Naive B cell (primary cell): ENCODE data around the gene AATF. TPM values are rescaled to one million over a fixed set of nuclear protein-coding genes. Genes with fewer than 3 reads are reported as not detected.
A peak's percentile ranks its signal among the peaks of the same experiment; 100 is the strongest.

Experiments
- ATAC-seq, 2 donors: fragments of 150-1000 bp; cut with Tn5 transposase; 2 replicates each; pipeline ENCODE4 v1.10.0; 2021; ENCODE audit warnings: low read depth in 2 of 2, mild to moderate bottlenecking in 2 of 2, moderate library complexity in 2 of 2
- DNase-seq: peaks from one replicate; pipeline ENCODE4 v3.0.0; 2022
- H3K27ac Mint-ChIP-seq, 6 donors: one replicate each; pipeline ENCODE4 v1.8.0; 2020 to 2022; ENCODE audit warnings: mild to moderate bottlenecking in 6 of 6, mixed read lengths in 6 of 6, moderate library complexity in 5 of 6, inconsistent platforms in 2 of 6
- H3K27me3 Mint-ChIP-seq, 3 donors: one replicate each; pipeline ENCODE4 v1.8.0; 2021 to 2022; ENCODE audit warnings: mixed read lengths in 3 of 3, mild to moderate bottlenecking in 1 of 3
- H3K36me3 Mint-ChIP-seq, 2 donors: one replicate each; pipeline ENCODE4 v1.8.0; 2020 to 2022; ENCODE audit warnings: mixed read lengths in 2 of 2, inconsistent platforms in 1 of 2, mild to moderate bottlenecking in 1 of 2
- H3K4me1 Mint-ChIP-seq, 3 donors: one replicate each; pipeline ENCODE4 v1.8.0; 2020 to 2022; ENCODE audit warnings: mixed read lengths in 3 of 3, inconsistent platforms in 1 of 3, mild to moderate bottlenecking in 1 of 3, moderate library complexity in 1 of 3
- H3K4me3 Mint-ChIP-seq, 8 donors: one replicate each; pipeline ENCODE4 v1.8.0; 2020 to 2022; ENCODE audit warnings: mild to moderate bottlenecking in 8 of 8, mixed read lengths in 8 of 8, moderate library complexity in 8 of 8, inconsistent platforms in 2 of 8
- H3K9me3 Mint-ChIP-seq, 7 donors: one replicate each; pipeline ENCODE4 v1.8.0; 2020 to 2022; ENCODE audit warnings: mixed read lengths in 7 of 7, mild to moderate bottlenecking in 5 of 7, inconsistent platforms in 2 of 7, moderate library complexity in 1 of 7
- polyA plus RNA-seq, 6 donors: library from polyadenylated mRNA; unstranded; fragments of 300-500 nt; fragmentation: Illumina TruSeq; gene quantifications; one replicate each; pipeline ENCODE4 v1.2.3, GENCODE V29; 2021; ENCODE audit warnings: low read depth in 6 of 6

AATF gene, protein sequence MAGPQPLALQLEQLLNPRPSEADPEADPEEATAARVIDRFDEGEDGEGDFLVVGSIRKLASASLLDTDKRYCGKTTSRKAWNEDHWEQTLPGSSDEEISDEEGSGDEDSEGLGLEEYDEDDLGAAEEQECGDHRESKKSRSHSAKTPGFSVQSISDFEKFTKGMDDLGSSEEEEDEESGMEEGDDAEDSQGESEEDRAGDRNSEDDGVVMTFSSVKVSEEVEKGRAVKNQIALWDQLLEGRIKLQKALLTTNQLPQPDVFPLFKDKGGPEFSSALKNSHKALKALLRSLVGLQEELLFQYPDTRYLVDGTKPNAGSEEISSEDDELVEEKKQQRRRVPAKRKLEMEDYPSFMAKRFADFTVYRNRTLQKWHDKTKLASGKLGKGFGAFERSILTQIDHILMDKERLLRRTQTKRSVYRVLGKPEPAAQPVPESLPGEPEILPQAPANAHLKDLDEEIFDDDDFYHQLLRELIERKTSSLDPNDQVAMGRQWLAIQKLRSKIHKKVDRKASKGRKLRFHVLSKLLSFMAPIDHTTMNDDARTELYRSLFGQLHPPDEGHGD
- 10 to 100 TPM; 63.8 to 96.7 (median 73.2) TPM for polyA plus RNA-seq

DNA sequence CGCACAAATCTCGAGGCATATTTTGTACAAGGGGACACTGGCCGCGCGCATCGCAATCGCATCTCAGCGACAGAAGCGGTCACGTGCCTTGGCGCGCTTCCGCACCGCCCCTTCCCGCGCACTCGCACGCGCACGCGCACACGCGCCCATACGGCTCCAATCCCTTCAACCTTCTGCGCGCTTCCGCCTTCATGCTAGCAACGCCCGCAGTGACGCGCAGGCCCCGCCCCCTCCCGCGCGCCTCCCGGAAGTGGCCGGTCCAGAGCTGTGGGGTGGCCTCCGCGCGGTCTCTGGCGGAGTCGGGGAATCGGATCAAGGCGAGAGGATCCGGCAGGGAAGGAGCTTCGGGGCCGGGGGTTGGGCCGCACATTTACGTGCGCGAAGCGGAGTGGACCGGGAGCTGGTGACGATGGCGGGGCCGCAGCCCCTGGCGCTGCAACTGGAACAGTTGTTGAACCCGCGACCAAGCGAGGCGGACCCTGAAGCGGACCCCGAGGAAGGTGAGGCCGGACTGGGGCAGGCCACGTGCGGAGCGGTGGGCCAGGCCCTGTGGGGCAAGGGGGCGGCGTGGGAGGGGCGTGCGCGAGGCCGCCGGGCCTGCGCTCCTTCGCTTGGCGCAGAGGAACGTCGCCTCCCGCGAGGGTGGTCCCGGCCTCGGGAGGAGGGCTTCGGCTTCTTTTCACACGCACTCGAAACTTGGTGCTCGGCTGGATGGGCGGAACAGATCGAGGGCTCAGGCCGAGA, at the start of gene AATF:
Gene AATF, plus strand, starts transcription at position 238 of the 744 bp plus-strand sequence. Its CDS starts 172 bp downstream, at position 410.
- DNase-seq = peak; percentile 97
- Mint-ChIP-seq H3K4me3 (peak within 1 kb of the TSS; percentile 94 to 99 (median 98)), H3K4me1 (peaks cover 43 to 58% (median 53%) of the 10 kb centered on the region in 3 donors), H3K36me3 (peaks cover 10 to 22% of the 10 kb centered on the region in 2 donors), H3K9me3 (peaks cover 0 to under 1% (median 0%) of the 10 kb centered on the region in 7 donors), H3K27me3 (peaks cover 17 to 33% (median 31%) of the 10 kb centered on the region in 3 donors), H3K27ac (peak within 1 kb of the TSS; percentile 92 to 99 (median 97))
- ATAC-seq = peak; percentile 91 to 93

DNA sequence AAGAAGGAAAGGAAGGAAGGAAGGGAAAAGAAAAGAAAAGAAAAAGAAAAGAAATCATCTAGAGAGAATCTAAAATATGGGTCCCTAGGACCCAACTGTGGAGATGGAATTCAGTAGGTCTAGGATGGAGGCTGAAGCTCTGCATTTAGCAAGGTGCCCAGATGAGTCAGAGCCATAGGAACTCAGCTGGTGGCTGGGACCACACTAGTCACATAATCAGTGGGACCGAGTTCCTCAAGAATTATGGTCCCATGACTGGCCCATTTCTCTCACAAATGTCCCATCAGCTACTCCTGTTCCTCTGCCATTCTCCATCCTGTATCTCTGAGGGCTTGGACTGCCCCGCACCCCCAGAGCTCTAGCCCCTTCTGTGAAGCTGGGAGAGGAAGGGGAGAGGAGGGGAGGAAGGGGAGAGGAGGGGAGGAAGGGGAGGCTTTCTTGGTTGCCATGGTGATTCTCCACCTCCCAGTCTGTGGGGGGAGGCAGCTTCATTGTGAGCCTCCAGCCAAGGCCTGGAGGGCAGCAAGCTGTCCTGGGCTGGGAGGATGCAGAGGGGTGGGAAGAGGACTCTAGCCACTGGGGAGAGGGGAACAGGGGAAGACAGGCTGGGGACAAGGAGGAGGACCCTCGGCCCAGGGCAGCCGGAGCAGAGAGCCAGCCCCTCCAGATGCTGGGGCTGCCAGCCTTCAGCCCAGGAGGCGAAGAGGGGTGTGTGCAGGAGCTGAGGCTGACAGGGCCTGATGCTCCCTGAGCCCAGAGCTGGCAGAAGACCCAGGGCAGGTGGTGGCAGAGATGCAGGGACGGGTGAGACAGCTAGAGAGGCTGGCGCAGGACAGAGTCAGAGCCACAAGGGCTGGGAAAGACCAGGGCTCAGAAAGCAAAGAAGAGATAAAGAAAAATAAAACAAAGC, 49.2 kb upstream of the AATF start:
- peaks cover 49 to 64% (median 49%) of the 10 kb centered on the region in 3 donors for H3K27me3 Mint-ChIP-seq
- DNase-seq = no peak
- H3K36me3 Mint-ChIP-seq = no peaks in the 10 kb centered on the region
- H3K27ac Mint-ChIP-seq = no peak overlapping the region
- H3K9me3 Mint-ChIP-seq = no peaks in the 10 kb centered on the region
- no peaks in the 10 kb centered on the region for H3K4me1 Mint-ChIP-seq
- no peak overlapping the region for H3K4me3 Mint-ChIP-seq
- ATAC-seq = no peak

DNA sequence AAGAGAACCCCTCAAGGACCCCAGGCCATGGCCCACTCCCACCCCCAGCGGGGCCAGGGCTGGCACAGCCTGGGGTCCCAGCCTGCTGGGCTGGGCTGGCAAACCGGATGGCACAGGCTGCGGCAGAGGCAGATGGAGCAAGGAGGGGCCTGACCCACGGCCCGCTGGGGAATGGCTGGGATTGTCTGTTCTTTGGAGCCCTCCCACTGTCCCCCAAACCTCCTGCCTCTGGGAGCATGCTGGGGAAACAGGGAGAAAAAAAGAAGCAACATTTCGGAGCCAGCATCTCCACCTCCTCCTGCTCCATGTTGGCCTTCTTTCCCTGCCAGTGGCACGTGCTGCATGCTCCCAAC, 48.6 kb upstream of the AATF start:
- no peak overlapping the region for H3K27ac Mint-ChIP-seq
- H3K9me3 Mint-ChIP-seq = no peaks in the 10 kb centered on the region
- H3K4me3 Mint-ChIP-seq = no peak overlapping the region
- H3K4me1 Mint-ChIP-seq = no peaks in the 10 kb centered on the region
- DNase-seq = no peak
- no peaks in the 10 kb centered on the region for H3K36me3 Mint-ChIP-seq
- no peak for ATAC-seq
- peaks cover 47 to 58% (median 48%) of the 10 kb centered on the region in 3 donors for H3K27me3 Mint-ChIP-seq

DNA sequence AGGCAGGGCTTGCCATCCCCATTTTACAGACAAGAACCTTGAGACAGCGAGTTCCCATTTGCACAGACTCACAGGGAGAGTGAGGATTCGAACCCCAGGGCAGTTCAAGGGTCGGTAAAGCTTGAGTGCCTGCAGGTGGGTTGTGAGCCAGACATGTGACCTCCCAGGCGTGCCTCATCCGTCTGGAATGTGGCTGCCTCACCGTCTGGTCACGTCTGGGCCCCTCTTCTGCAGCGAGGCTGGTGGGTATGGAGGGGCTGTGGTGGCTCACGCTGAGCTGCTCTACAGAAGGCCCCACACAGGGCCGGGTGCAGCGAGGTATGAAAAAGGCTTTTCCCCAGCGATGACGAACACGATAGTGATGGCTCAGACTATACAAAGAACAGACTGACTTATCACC, 47.2 kb upstream of the AATF start:
- H3K4me3 Mint-ChIP-seq = no peak overlapping the region
- H3K27me3 Mint-ChIP-seq = peaks cover 38 to 49% (median 47%) of the 10 kb centered on the region in 3 donors
- H3K36me3 Mint-ChIP-seq = no peaks in the 10 kb centered on the region
- H3K4me1 Mint-ChIP-seq = no peaks in the 10 kb centered on the region
- H3K9me3 Mint-ChIP-seq = no peaks in the 10 kb centered on the region
- no peak for ATAC-seq
- DNase-seq = no peak
- H3K27ac Mint-ChIP-seq = no peak overlapping the region

DNA sequence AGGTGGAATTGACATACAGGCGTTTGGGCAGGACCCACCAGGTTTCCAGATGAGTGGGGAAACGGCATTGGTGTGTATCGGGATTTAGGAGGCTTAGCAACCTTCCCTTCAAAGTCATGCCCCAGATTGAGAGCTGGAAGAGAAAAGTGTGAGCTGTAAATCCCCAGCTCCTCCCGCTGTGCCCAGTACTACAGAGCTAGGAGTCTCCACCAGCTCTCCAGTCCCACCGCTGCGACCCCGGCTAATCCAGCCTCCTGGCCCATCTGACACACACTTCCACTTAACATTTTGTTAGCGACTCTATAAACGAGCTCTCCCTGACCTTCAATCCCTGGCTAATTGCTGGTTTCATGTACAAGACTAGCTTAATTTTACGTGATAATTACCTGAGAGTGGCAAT, 41.3 kb upstream of the AATF start:
- Mint-ChIP-seq H3K9me3 (no peaks in the 10 kb centered on the region), H3K27ac (no peak overlapping the region), H3K4me1 (no peaks in the 10 kb centered on the region), H3K4me3 (no peak overlapping the region), H3K27me3 (peaks cover 33 to 69% (median 55%) of the 10 kb centered on the region in 3 donors), H3K36me3 (no peaks in the 10 kb centered on the region)
- no peak for DNase-seq
- no peak for ATAC-seq

DNA sequence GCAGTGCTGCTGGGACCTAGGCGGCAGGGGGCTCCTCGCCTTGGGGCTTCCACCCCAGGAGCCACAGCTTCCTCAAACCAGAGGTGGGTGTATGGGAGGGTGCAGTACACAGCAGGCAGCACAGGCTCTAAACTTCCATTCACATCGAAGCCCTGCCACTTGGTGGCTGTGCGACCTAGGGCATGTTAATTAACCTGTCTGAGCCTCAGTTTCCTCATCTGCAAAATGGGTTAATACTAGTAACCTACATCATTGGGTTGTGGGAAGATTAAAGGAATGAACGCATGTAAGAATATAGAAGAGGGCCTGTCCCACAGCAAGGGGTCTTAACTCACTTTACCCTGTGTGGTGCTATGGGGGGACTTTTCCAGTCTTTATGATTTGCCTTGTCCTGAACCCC, 38.2 kb upstream of the AATF start:
- Mint-ChIP-seq H3K27ac (no peak overlapping the region), H3K36me3 (no peaks in the 10 kb centered on the region), H3K9me3 (no peaks in the 10 kb centered on the region), H3K4me1 (no peaks in the 10 kb centered on the region), H3K4me3 (no peak overlapping the region), H3K27me3 (peaks cover 19 to 85% (median 62%) of the 10 kb centered on the region in 3 donors)
- ATAC-seq (no peak), DNase-seq (no peak)

DNA sequence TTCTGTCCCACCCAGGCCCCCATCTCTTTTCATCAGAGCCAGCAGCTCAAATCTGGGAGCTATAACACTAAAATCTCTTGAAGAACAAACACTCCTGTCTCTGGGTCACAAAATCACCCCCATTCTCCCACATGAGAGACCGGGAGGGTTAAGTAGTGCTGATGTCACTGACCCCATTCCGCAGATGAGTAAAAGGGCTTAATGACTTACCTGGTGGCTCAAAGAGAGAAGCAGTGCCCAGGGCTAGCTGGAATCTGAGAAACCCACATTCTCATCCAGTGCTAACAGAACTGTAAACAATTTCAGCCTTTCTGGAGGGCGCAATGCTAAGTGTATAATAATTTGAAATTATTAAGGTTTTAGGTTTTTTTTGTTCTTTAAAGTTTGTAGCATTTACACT, 37.8 kb upstream of the AATF start:
- H3K4me1 Mint-ChIP-seq = no peaks in the 10 kb centered on the region
- H3K27me3 Mint-ChIP-seq = peaks cover 19 to 84% (median 62%) of the 10 kb centered on the region in 3 donors
- DNase-seq (no peak), ATAC-seq (no peak)
- H3K27ac Mint-ChIP-seq = peak overlapping the region in 1 of 6 donors; percentile 5
- no peak overlapping the region for H3K4me3 Mint-ChIP-seq
- H3K36me3 Mint-ChIP-seq = no peaks in the 10 kb centered on the region
- no peaks in the 10 kb centered on the region for H3K9me3 Mint-ChIP-seq

DNA sequence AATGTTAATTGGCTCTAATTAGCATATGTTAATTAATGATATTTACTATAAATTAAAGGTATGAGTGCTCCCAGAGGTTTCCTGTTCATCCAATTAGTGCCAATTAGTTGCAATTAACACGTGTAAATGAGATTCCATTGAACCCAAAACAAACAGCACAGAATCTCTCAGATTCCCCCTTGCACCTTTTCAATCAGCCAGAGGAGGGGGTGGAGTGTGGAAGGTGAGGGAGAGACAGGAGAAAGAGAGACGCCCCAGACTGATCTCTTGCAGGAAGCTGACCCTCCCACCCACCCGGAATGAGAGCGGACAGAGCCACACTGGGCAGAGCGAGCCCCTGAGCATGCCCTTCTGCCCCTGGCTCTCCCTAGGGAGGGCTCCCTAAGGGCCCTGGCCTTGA, 35.6 kb upstream of the AATF start:
- Mint-ChIP-seq H3K27ac (no peak overlapping the region), H3K9me3 (no peaks in the 10 kb centered on the region), H3K4me1 (peaks cover 0 to 2% (median 0%) of the 10 kb centered on the region in 3 donors), H3K27me3 (peaks cover 7 to 82% (median 55%) of the 10 kb centered on the region in 3 donors), H3K4me3 (no peak overlapping the region), H3K36me3 (no peaks in the 10 kb centered on the region)
- ATAC-seq (no peak), DNase-seq (no peak)

DNA sequence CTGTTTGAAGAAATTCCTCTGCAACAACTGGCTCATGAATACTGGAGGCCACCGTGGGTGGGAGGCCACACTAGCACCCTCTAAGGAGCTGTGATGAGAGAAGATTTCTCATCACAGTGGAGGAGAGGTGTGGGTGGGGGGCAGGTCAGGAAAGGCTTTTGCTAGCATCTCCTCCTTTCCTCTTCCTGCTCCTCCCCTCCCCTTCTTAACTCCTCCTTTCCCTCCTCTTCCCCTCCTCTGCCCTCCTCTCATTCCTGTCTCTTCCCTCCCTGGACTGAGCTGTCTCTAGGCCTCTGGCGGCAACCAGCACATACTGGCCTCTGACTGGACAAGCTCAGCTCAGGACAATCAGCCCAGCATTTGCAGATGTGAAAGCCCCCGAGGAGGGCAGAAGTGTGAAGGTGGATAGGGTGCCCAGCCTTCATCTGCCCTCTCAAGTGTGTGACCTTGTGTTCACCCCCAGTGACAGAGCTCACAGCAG, 30.5 kb upstream of the AATF start:
- peaks cover 0 to 4% (median 0%) of the 10 kb centered on the region in 3 donors for H3K4me1 Mint-ChIP-seq
- ATAC-seq (no peak), DNase-seq (no peak)
- no peaks in the 10 kb centered on the region for H3K9me3 Mint-ChIP-seq
- no peaks in the 10 kb centered on the region for H3K36me3 Mint-ChIP-seq
- H3K4me3 Mint-ChIP-seq = no peak overlapping the region
- H3K27me3 Mint-ChIP-seq = peaks cover 23 to 88% (median 64%) of the 10 kb centered on the region in 3 donors
- H3K27ac Mint-ChIP-seq = peak overlapping the region in 1 of 6 donors; percentile 63

DNA sequence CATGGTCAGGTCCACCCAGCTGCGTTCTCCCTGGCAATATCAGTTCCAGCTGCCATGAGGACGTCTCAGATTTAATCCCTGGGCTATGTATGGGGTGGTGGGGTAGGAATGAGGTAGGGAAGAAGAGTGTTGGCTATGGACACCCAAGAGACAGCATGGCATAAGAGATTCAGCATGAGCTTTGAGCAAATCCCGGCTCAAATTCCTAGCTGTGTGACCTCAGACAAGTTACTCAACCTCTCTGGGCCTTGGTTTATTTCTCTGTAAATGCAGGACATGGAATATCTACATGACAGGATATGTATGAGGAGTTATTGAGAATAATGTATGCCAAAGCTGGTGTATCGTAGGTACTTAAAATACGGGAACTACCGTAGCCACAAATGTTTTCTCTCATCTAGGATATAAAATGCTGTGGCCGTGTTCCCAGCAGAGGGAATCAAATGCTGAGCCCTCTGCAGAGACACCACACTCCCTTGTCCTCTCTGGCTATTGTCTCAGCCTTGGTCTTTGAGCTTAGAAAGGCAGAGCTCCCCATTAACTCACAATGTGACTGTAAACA, 29.3 kb upstream of the AATF start:
- no peaks in the 10 kb centered on the region for H3K36me3 Mint-ChIP-seq
- peaks cover 0 to 4% (median 0%) of the 10 kb centered on the region in 3 donors for H3K4me1 Mint-ChIP-seq
- no peak for ATAC-seq
- H3K4me3 Mint-ChIP-seq = no peak overlapping the region
- H3K9me3 Mint-ChIP-seq = no peaks in the 10 kb centered on the region
- no peak for DNase-seq
- H3K27ac Mint-ChIP-seq = no peak overlapping the region
- H3K27me3 Mint-ChIP-seq = peaks cover 29 to 87% (median 70%) of the 10 kb centered on the region in 3 donors

DNA sequence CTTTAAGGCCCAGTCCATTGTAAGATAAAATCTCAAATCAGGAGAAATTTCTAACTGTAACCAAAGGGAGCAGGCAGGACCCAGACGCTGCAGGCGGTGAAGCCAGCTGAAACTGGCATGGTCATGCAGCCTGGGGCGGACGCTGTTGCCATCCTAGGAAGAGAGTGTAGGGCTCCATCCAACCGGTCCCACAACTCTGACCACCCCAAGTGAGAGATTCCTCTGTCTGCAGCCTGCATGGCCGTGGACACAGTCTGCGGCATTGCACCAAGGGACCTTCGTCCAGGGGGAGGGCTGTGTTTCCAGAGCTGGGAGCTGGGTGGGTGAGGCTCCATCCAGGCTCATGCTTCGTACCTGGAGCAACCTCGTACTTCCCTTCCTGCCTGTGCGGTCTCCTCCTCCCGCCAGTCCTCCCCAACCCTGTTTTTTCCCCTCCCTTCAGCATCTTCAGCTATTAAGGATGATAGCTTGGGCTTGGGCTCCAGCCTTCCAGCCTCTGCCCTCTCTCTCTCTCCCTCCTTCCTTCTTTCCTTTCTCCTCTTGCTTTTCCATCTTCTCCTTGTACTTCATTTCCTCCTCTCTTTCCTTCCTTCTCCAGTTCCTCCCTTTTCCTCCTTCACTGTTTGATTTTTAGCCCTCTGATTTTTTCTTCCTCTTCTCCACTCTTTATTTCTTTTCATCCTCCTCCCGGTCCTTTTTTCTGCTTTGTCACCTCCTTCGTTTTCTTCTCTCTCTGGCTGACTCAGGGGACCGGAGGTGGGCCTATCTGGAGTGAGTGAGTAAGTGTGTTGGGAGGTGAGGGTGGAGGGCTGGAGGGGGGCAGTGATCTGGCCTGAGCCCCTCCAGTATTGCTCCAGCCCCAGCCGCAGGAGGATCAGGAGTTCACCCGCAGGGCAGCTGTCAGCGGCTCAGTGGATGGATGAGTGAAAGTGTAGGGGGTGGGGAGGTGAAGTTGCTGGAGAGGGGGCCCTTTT, 28.4 kb upstream of the AATF start:
- Mint-ChIP-seq H3K27ac (peak overlapping the region in 1 of 6 donors; percentile 90), H3K4me1 (peaks cover 0 to 4% (median 0%) of the 10 kb centered on the region in 3 donors), H3K9me3 (no peaks in the 10 kb centered on the region), H3K27me3 (peaks cover 32 to 84% (median 70%) of the 10 kb centered on the region in 3 donors), H3K36me3 (no peaks in the 10 kb centered on the region), H3K4me3 (no peak overlapping the region)
- ATAC-seq (no peak), DNase-seq (no peak)
